ENCODE measurements around the gene VEGFA.

Gene VEGFA

GRCh38 chr6:43739642-43740091, 30.3 kb upstream of the VEGFA start:
- no peak for DNase-seq

- DNase-seq = no peak
These were observed 29.6 kb upstream of the VEGFA start for GRCh38 chr6:43740321-43740960.

DNA sequence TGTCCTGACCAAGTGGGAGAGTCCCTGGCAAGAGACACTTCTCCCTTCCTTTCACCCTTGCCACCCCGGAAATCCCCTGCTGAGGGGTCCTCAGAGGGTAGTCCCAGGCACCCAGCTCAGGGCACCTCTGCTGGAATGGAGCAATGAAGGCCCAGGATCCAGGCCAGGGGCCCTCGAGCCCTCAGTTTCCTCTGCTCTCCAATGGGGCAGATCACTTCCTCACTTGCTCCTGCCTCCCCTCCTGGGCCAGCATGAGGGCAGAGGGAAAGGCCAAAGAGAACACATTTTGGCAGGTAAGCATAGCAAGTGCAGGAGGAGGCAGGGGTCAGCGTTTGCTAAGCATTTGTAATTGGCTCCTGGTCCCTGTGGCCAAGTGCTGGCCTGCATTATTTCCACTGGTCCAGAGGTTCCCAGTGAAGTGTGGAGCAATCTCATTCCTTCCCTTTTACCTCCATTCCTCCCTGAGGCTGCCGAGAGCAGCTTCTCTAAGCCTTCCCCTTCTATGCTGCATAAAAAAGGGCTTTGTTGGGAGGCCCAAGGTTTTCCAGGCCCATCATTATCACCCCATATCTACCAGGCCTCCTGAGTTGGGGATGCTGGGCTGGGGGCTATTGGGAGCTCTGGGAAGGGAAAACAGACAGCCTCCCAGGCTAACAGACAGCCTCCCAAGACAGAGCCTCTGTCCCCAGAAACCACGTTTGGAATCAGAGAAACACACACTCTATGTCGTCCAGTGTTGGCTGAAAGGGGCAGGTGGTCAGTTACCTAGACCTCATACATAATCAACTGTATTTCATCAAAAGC, 28.8 kb upstream of the VEGFA start:
- DNase-seq = no peak

- DNase-seq = no peak
These were observed 28.2 kb upstream of the VEGFA start for GRCh38 chr6:43741829-43742228.

GRCh38 chr6:43742285-43742684, 27.7 kb upstream of the VEGFA start:
- no peak for DNase-seq

DNA sequence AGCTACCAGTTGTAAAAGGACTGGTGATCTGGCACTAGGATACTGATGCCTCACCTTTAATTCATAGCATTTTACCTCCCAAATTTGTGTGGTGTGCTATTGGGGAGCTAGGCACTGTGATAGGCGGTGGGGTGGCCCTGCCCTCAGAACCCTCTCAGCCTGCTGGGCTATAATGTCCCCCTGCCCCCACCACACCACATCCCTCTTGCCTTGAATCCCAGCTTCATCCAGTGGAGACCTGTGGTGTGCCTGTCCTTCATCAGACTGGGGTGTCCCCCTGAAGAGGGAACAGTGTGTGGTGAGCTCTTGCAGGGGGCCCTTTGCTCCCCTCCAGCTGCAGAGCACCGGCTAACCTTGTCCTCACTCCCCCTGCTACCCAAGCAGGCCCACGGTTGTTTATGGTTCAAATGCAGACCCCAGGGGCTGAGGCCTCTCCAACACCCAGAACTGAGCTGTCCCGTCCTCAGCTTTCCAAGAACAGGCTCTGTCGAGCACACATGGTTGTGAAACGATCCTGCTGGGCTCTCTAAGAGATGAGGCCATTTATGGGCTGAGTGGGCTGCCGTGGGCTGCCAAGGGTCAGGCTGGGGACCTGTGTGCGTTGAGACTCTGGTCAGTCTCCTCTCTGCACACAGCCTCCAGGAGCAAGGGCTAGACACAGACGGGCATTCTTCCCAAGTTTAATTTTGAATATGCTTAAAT, 26.9 kb upstream of the VEGFA start:
- no peak for DNase-seq

GRCh38 chr6:43743682-43744381, 26.2 kb upstream of the VEGFA start:
- DNase-seq = no peak

GRCh38 chr6:43744491-43744890, 25.5 kb upstream of the VEGFA start:
- no peak for DNase-seq

GRCh38 chr6:43744931-43745727, 24.9 kb upstream of the VEGFA start:
- DNase-seq = no peak

DNA sequence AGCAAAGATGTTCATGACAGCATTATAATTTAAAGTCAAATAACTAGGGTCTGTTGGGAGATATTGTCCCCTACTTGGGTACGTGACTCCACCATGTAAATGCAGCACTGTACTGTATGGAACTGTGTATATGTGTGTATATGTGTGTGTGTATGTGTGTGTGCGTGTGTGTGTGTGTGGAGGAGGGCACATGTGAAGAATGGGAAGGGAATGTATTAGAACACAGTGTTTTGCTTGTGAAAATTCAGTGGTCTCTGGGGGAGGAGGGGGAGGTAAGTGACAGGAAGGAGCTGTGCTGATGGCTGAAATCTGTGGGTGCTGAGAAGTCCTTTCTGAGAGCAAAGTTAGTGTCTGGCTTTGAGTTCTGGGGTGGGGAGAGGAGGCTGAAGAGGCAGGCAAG, 23.9 kb upstream of the VEGFA start:
- DNase-seq = no peak

DNA sequence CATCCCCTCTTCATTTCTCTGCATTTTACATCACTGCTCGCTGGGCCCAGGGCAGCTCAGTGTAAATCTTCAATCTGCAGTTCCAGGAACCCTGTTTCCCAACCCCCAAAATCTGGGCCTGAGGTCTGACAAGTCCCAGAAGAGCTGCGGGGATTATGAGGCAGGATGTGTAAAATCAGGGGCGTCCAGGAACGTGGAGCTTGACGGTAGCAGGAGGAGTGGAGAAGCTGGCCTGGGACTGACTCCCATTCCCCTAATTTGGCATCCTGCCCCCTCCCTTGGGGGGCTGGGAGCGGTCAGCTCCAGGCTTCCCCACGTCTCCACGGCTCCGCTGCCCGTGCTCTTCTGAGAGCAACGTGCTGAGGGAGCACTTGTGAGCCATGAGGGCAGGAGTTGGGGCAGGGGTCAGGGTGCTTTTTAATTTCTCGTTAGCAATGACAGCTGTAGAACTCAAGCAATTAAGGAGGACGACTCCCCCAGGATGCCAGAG, 23.4 kb upstream of the VEGFA start:
- no peak for DNase-seq

DNA sequence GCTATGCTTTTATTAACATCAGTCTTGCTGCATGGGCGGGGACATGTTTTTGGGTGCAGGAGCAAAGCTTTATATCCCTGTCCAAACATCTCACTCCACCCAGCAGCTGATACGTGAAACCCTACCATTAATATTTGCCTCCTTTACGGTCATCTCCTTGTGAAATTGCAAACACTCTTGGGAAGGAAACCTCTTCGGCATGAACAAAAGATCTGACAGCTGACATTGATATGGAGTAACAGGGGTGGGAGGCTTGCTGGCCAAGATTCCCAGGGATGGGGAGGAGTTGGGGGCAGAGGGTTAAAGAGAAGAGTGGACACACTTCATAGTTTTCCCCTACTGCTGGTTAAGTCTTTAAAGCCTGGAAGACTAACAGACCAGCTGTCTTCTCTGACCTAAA, 22.2 kb upstream of the VEGFA start:
- no peak for DNase-seq

DNA sequence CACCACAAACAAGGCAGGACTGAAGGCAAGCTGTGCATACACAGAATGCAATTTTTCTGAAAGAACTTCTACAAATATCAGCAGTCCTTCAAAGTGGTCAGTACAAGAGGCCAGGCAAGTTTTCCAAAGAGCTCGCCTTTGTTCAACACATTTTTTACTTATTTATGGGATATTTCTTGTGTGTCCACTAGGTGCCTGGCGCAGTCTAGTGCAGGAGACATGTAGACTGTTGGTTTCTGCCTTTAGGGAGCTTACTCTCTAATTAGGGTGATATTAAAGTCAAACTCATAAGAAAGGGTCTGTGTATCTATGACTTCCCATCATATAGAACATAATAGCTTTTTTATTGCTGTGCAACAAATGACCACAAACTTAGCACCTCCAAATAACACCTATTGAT, 21.2 kb upstream of the VEGFA start:
- DNase-seq = no peak

- no peak for DNase-seq
These were observed 20.6 kb upstream of the VEGFA start for GRCh38 chr6:43749461-43749860.

DNA sequence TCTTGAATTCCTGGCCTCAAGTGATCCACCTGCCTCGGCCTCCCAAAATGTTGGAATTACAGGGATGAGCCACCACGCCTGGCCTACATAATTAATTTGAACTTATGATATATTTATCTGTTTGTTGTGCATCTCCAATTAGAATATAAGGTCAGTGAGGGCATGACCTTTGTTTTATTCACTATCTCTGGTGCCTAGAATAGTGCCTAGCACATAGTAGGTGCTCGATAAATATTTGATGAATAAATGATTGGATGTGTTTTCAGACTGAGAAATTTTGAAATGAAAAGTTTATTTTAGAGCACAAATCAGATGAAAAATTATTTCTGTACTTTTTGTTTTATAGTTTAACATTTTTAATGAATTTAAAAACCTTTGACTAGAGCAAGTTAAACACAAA, 19.4 kb upstream of the VEGFA start:
- DNase-seq = no peak

DNA sequence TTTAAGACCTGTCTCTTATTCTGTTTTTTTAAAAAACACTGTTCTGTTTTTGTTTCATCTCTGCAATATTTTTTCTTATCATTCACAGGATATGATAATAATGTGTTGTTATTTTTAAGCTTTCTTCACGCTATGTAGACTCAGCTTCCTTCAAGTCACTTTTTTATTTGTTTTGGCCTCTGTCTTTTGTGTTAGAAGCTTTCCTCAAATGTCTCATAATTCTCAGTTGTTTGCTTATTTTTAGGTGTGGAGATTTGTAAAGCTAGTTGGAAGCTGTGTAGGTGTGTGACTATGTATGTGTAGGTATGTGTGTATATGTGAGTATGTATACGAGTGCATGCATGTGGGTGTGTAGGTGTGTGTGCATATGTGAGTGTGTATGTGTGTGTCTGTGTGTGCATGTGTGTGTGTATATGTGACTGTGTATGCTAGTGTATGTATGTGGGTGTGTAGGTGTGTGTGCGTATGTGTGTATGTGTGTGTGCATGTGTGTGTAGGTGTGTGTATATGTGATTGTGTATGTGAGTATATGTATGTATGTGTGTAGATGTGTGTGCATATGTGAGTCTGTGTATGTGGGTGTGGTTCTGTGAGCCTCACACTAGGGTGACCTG, 16.3 kb upstream of the VEGFA start:
- no peak for DNase-seq

GRCh38 chr6:43757966-43758616, 11.9 kb upstream of the VEGFA start:
- no peak for DNase-seq

- peak; percentile 21 to 32 for DNase-seq
These were observed 11.4 kb upstream of the VEGFA start for GRCh38 chr6:43758617-43759050.

DNA sequence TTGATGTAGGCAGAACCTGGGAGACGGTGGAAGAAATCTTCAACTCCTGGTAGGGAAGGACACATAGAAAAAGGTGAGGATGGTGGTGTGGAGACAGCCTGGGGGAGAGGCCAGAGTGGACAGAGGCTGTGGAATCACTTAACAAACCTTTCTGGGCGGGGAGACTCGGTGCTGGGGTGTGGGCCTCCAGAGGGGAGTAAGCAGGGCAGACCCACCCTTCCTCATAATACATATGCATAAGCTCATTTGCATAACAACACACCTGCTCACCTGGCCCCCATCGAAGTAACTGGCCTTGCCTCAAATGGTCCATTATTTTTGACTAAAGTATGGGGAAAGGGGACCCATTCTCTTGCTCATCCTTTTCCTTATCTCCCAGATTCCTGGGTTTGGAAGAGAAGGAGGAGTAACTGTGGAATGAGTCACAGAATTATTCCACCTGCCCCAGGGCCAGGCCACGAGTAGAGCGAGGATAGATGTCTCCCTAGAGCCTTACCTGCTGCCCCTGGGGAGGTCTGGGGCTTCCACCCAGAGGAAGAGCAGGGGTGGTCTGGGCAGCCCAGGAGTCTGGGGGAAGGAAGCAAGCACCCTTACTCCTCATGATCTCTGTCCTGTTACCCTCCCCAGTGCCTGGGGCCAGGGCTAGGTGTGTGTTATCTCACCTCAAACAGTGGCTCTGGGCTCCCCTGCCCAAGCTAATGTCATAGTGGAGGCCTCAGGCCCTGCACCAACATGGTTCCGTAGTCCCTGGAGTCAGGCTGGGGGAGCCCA, 10.7 kb upstream of the VEGFA start:
- DNase-seq = no peak

- DNase-seq = no peak
These were observed 10.2 kb upstream of the VEGFA start for GRCh38 chr6:43759907-43760206.
